ENCODE data around the gene LHX8.

DNA sequence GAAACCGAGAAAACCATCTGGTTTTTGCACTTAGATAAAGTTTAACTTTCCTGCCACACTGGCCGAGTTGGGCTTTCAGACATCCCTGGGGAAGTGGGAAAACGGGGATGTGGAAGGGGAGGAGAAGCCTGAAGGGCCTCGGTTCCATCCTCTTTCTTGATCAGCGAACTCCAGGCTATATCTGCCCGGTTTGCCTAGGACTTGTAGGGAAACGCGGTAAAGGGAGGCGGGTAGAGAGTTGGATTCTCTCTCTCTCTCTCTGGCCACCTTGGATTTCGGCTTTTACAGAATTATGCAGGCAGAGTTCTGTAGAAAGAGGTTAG, 4.6 kb upstream of the LHX8 start:
- TF ChIP-seq, protein P1, sequence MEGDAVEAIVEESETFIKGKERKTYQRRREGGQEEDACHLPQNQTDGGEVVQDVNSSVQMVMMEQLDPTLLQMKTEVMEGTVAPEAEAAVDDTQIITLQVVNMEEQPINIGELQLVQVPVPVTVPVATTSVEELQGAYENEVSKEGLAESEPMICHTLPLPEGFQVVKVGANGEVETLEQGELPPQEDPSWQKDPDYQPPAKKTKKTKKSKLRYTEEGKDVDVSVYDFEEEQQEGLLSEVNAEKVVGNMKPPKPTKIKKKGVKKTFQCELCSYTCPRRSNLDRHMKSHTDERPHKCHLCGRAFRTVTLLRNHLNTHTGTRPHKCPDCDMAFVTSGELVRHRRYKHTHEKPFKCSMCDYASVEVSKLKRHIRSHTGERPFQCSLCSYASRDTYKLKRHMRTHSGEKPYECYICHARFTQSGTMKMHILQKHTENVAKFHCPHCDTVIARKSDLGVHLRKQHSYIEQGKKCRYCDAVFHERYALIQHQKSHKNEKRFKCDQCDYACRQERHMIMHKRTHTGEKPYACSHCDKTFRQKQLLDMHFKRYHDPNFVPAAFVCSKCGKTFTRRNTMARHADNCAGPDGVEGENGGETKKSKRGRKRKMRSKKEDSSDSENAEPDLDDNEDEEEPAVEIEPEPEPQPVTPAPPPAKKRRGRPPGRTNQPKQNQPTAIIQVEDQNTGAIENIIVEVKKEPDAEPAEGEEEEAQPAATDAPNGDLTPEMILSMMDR (IDR thresholded peaks at IDR 0.05 in 2 of 3, conservative IDR thresholded peaks at IDR 0.05 in 1 of 3; ENCODE audit: control insufficient read depth in 2 of 3, extremely low read depth in 1 of 3, insufficient read depth in 1 of 3, low read depth in 3 of 3, low read length in 3 of 3): no peak
- TF ChIP-seq KLF5 (IDR thresholded peaks at IDR 0.05; ENCODE audit: partially characterized antibody) (no peak), POLR2A (IDR thresholded peaks at IDR 0.05; ENCODE audit: low read depth, low read length) (no peak), FOXK2 (IDR thresholded peaks at IDR 0.05) (no peak), JUND (IDR thresholded peaks at IDR 0.05; ENCODE audit: low read depth, low read length) (no peak), POLR2AphosphoS5 (IDR thresholded peaks at IDR 0.05; ENCODE audit: low read length) (no peak), CREB1 (IDR thresholded peaks at IDR 0.05; ENCODE audit: low read depth) (no peak), SIN3A (IDR thresholded peaks at IDR 0.05; ENCODE audit: low read depth, low read length) (no peak)
- TF ChIP-seq, protein P2, sequence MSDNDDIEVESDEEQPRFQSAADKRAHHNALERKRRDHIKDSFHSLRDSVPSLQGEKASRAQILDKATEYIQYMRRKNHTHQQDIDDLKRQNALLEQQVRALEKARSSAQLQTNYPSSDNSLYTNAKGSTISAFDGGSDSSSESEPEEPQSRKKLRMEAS (IDR thresholded peaks at IDR 0.05; ENCODE audit: low read depth, low read length): no peak
- TF ChIP-seq, protein P3, sequence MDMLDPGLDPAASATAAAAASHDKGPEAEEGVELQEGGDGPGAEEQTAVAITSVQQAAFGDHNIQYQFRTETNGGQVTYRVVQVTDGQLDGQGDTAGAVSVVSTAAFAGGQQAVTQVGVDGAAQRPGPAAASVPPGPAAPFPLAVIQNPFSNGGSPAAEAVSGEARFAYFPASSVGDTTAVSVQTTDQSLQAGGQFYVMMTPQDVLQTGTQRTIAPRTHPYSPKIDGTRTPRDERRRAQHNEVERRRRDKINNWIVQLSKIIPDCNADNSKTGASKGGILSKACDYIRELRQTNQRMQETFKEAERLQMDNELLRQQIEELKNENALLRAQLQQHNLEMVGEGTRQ (IDR thresholded peaks at IDR 0.05; ENCODE audit: borderline replicate concordance, low read depth, low read length): no peak
- TF ChIP-seq, protein P4, sequence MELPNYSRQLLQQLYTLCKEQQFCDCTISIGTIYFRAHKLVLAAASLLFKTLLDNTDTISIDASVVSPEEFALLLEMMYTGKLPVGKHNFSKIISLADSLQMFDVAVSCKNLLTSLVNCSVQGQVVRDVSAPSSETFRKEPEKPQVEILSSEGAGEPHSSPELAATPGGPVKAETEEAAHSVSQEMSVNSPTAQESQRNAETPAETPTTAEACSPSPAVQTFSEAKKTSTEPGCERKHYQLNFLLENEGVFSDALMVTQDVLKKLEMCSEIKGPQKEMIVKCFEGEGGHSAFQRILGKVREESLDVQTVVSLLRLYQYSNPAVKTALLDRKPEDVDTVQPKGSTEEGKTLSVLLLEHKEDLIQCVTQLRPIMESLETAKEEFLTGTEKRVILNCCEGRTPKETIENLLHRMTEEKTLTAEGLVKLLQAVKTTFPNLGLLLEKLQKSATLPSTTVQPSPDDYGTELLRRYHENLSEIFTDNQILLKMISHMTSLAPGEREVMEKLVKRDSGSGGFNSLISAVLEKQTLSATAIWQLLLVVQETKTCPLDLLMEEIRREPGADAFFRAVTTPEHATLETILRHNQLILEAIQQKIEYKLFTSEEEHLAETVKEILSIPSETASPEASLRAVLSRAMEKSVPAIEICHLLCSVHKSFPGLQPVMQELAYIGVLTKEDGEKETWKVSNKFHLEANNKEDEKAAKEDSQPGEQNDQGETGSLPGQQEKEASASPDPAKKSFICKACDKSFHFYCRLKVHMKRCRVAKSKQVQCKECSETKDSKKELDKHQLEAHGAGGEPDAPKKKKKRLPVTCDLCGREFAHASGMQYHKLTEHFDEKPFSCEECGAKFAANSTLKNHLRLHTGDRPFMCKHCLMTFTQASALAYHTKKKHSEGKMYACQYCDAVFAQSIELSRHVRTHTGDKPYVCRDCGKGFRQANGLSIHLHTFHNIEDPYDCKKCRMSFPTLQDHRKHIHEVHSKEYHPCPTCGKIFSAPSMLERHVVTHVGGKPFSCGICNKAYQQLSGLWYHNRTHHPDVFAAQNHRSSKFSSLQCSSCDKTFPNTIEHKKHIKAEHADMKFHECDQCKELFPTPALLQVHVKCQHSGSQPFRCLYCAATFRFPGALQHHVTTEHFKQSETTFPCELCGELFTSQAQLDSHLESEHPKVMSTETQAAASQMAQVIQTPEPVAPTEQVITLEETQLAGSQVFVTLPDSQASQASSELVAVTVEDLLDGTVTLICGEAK (IDR thresholded peaks at IDR 0.05; ENCODE audit: borderline replicate concordance): no peak
